HCT116 (cell line): Measurements from ENCODE around the gene ASCL2. TPM values are rescaled to one million over a fixed set of nuclear protein-coding genes. Genes with fewer than 3 reads are reported as not detected.

ENCODE experiments used
- ATAC-seq: fragments of 200-7000 bp; cut with Tn5 transposase; 2 replicates; pipeline ENCODE4 v1.9.1; 2020; ENCODE audit warnings: mild to moderate bottlenecking, moderate library complexity
- BruUV-seq: library from RNA; stranded (reverse); fragments of 400-500 nt; replicated peaks from 2 replicates; lab custom pipeline; 2021; lab: Mats Ljungman, UMichigan
- CTCF ChIA-PET: fragments of 300-600 bp; sonication (Branson Sonifier 250); formaldehyde crosslinking; loops from one replicate; lab custom pipeline; 2021; ENCODE audit warnings: antibody characterized with exemption; lab: Charles Lee
- POLR2A ChIA-PET: fragments of 300-600, 350-600 bp; sonication (Branson Sonifier 250); formaldehyde crosslinking; loops from one replicate; lab custom pipeline; 2021; ENCODE audit warnings: antibody characterized with exemption; lab: Charles Lee
- RAD21 ChIA-PET, 2 experiments: fragments of 300-600 bp; sonication (Branson Sonifier 250); formaldehyde crosslinking; loops; one replicate each; lab custom pipeline; 2023; ENCODE audit warnings: low total read pairs in 2 of 2; ENCODE audit not compliant: uncharacterized antibody in 2 of 2, unreplicated experiment in 2 of 2, low non-redundant PET in 1 of 2; lab: Charles Lee
- DNase-seq: peaks from one replicate; pipeline ENCODE4 v3.0.0-alpha.2; 2010; ENCODE audit warnings: low read depth, low spot score
- H2AFZ ChIP-seq: fragments of 200-600 bp; shearing (Covaris generic), sonication (generic); 2 replicates; pipeline ENCODE4 v1.6.1; 2017; ENCODE audit warnings: low read depth, mixed run types, mixed read lengths, antibody characterized with exemption, low read length; ENCODE audit not compliant: poor library complexity, severe bottlenecking
- H3K27ac ChIP-seq: 2 replicates; pipeline ENCODE4 v1.5.1; 2012; ENCODE audit warnings: low read depth, low read length
- H3K27me3 ChIP-seq: fragments of 200-600 bp; sonication (generic); 2 replicates; pipeline ENCODE4 v1.6.1; 2016; ENCODE audit warnings: mixed run types, low read length, mixed read lengths; ENCODE audit not compliant: insufficient read depth
- H3K36me3 ChIP-seq, 2 experiments: fragments of 200-500 bp in 1 of 2; fragments of 200-600 bp in 1 of 2; sonication (Bioruptor generic) in 1 of 2; sonication (generic) in 1 of 2; 2 replicates each; pipeline versions ENCODE4 v1.5.1 to v1.6.1; 2014 to 2016; ENCODE audit warnings: low read length in 2 of 2, inconsistent platforms in 1 of 2, mixed read lengths in 1 of 2, mixed run types in 1 of 2; ENCODE audit not compliant: insufficient read depth in 2 of 2, control insufficient read depth in 1 of 2
- H3K4me1 ChIP-seq, 2 experiments: fragments of 200-600 bp in 1 of 2; sonication (generic) in 1 of 2; 2 replicates each; pipeline versions ENCODE4 v1.5.1 to v1.6.1; 2012 to 2017; ENCODE audit warnings: low read length in 2 of 2, inconsistent platforms in 1 of 2, mild to moderate bottlenecking in 1 of 2, mixed read lengths in 1 of 2, mixed run types in 1 of 2, moderate library complexity in 1 of 2; ENCODE audit not compliant: insufficient read depth in 2 of 2, control insufficient read depth in 1 of 2
- H3K4me2 ChIP-seq: fragments of 200-600 bp; sonication (generic); 2 replicates; pipeline ENCODE4 v1.6.1; 2017; ENCODE audit warnings: mixed run types, low read length, mixed read lengths
- H3K4me3 ChIP-seq, 2 experiments: fragments of 200-600 bp in 1 of 2; sonication (generic) in 1 of 2; replicated peaks in 1 of 2; 2 replicates each; pipeline ENCODE4 v1.5.1; 2011 to 2016; ENCODE audit warnings: low read length in 2 of 2, control low read depth in 1 of 2, low read depth in 1 of 2, mild to moderate bottlenecking in 1 of 2, mixed read lengths in 1 of 2, mixed run types in 1 of 2
- H3K79me2 ChIP-seq: fragments of 200-600 bp; sonication (generic); 2 replicates; pipeline ENCODE4 v1.6.1; 2017; ENCODE audit warnings: mild to moderate bottlenecking, mixed run types, low read length, moderate library complexity, mixed read lengths; ENCODE audit not compliant: insufficient read depth
- H3K9ac ChIP-seq: fragments of 200-600 bp; sonication (generic); 2 replicates; pipeline ENCODE4 v1.6.1; 2016; ENCODE audit warnings: low read length, mixed read lengths
- H3K9me2 ChIP-seq: fragments of 200-600 bp; sonication (generic), shearing (Covaris generic); 2 replicates; pipeline ENCODE4 v1.6.1; 2017; ENCODE audit warnings: mixed run types, mild to moderate bottlenecking, moderate library complexity; ENCODE audit not compliant: insufficient read depth
- H3K9me3 ChIP-seq, 2 experiments: fragments of 200-500 bp in 1 of 2; fragments of 200-600 bp in 1 of 2; sonication (Bioruptor generic) in 1 of 2; sonication (generic) in 1 of 2; 2 replicates each; pipeline ENCODE4 v1.6.1; 2014 to 2017; ENCODE audit warnings: low read length in 2 of 2, mixed read lengths in 2 of 2, inconsistent platforms in 1 of 2, low read depth in 1 of 2, mild to moderate bottlenecking in 1 of 2, mixed run types in 1 of 2, moderate library complexity in 1 of 2; ENCODE audit not compliant: control insufficient read depth in 1 of 2, insufficient read depth in 1 of 2
- H4K20me1 ChIP-seq: fragments of 200-600 bp; sonication (generic), shearing (Covaris generic); 2 replicates; pipeline ENCODE4 v1.6.1; 2017; ENCODE audit warnings: mixed run types, mild to moderate bottlenecking, moderate library complexity; ENCODE audit not compliant: insufficient read depth
- EZH2 ChIP-seq: fragments of 200-600 bp; sonication (generic); IDR thresholded peaks from 2 replicates; pipeline ENCODE4 v1.6.1; 2017; ENCODE audit warnings: antibody characterized with exemption, mixed run types
- FOSL1 ChIP-seq: IDR thresholded peaks from 2 replicates; pipeline ENCODE4 v1.6.1; 2012; ENCODE audit warnings: low read depth
- POLR2A ChIP-seq: IDR thresholded peaks from 2 replicates; pipeline ENCODE4 v1.7.0; 2011; ENCODE audit warnings: borderline replicate concordance; ENCODE audit not compliant: insufficient read depth, insufficient read length; ENCODE audit errors: extremely low read depth
- POLR2AphosphoS5 ChIP-seq: IDR thresholded peaks from 2 replicates; pipeline ENCODE4 v1.6.1; 2011; ENCODE audit warnings: mild to moderate bottlenecking, low read depth, low read length, moderate library complexity
- REST ChIP-seq: IDR thresholded peaks from 2 replicates; pipeline ENCODE4 v1.6.1; 2012; ENCODE audit warnings: low read depth
- YY1 ChIP-seq: IDR thresholded peaks from 2 replicates; pipeline ENCODE4 v1.6.1; 2011; ENCODE audit warnings: low read length, low read depth, moderate library complexity, mild to moderate bottlenecking; ENCODE audit not compliant: insufficient replicate concordance; ENCODE audit errors: extremely low read depth
- intact Hi-C: fragments of 100-400 bp; cut with micrococcal nuclease; formaldehyde crosslinking; loops from 2 replicates; pipeline ENCODE4 v1.10.0; 2022
- total RNA-seq: library from RNA; stranded (reverse); gene quantifications from one replicate; pipeline ENCODE4 v1.2.1, GENCODE V29; 2021; ENCODE audit not compliant: unreplicated experiment
- TF ChIP-seq, protein P1 (sequence below): IDR thresholded peaks from 2 replicates; pipeline ENCODE4 v1.6.1; 2012

Gene ASCL2
- total RNA-seq, 1 experiment from 2014 or later, result not detected

- no peak for ATAC-seq
- no peak for DNase-seq
- POLR2A ChIA-PET, result no interaction called here
- Histone ChIP-seq H2AFZ (no peak overlapping the region), H3K9ac (no peak overlapping the region), H3K4me3 (no peak overlapping the region), H3K27me3 (no peaks in the 10 kb centered on the region), H3K9me2 (no peaks in the 10 kb centered on the region), H4K20me1 (no peaks in the 10 kb centered on the region), H3K79me2 (no peaks in the 10 kb centered on the region), H3K27ac (no peak overlapping the region), H3K36me3 (no peaks in the 10 kb centered on the region), H3K4me2 (no peak overlapping the region), H3K4me1 (peaks cover 0 to 20% of the 10 kb centered on the region in 2 experiments)
- CTCF ChIA-PET, result interaction anchor here (1.6 kb wide), 1 partner anchor 10 kb away, joined by 3 read pairs; no protein-coding TSS in a partner anchor
- BruUV-seq, result no TSS peak
- no peak for TF ChIP-seq REST
- TF ChIP-seq, protein P1, sequence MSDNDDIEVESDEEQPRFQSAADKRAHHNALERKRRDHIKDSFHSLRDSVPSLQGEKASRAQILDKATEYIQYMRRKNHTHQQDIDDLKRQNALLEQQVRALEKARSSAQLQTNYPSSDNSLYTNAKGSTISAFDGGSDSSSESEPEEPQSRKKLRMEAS, result no peak
- no peak for TF ChIP-seq EZH2
- TF ChIP-seq FOSL1, result no peak
- TF ChIP-seq POLR2A, result no peak
- no peak for TF ChIP-seq POLR2AphosphoS5
- TF ChIP-seq YY1, result no peak
- TF ChIP-seq, all 23 proteins: peak for 0
- intact Hi-C loops, result no loop called here
- RAD21 ChIA-PET, result no interaction called here
- no peaks in the 10 kb centered on the region for H3K9me3 ChIP-seq
Observed at GRCh38 chr11:2314136-2314524, 43.7 kb upstream of the ASCL2 start.
